Cardiac fibroblast (primary cell): Measurements from ENCODE around the gene DNASE1L3.

Source experiments
- DNase-seq, 2 donors: peaks; one replicate each; pipeline versions ENCODE4 v3.0.0 to v3.0.0-alpha.2; 2010; ENCODE audit warnings: low read depth in 2 of 2
- H3K4me3 ChIP-seq, 2 donors: replicated peaks in 1 of 2; 1 replicate in 1 of 2; 2 replicates in 1 of 2; pipeline ENCODE4 v1.5.1; 2011; ENCODE audit warnings: low read depth in 2 of 2, low read length in 2 of 2, mild to moderate bottlenecking in 2 of 2, moderate library complexity in 1 of 2
- TF ChIP-seq, protein P1 (sequence below): IDR thresholded peaks from one replicate; pipeline ENCODE4 v1.5.1; 2011; ENCODE audit warnings: low read depth, mild to moderate bottlenecking, low read length, inconsistent platforms

Gene DNASE1L3

DNA sequence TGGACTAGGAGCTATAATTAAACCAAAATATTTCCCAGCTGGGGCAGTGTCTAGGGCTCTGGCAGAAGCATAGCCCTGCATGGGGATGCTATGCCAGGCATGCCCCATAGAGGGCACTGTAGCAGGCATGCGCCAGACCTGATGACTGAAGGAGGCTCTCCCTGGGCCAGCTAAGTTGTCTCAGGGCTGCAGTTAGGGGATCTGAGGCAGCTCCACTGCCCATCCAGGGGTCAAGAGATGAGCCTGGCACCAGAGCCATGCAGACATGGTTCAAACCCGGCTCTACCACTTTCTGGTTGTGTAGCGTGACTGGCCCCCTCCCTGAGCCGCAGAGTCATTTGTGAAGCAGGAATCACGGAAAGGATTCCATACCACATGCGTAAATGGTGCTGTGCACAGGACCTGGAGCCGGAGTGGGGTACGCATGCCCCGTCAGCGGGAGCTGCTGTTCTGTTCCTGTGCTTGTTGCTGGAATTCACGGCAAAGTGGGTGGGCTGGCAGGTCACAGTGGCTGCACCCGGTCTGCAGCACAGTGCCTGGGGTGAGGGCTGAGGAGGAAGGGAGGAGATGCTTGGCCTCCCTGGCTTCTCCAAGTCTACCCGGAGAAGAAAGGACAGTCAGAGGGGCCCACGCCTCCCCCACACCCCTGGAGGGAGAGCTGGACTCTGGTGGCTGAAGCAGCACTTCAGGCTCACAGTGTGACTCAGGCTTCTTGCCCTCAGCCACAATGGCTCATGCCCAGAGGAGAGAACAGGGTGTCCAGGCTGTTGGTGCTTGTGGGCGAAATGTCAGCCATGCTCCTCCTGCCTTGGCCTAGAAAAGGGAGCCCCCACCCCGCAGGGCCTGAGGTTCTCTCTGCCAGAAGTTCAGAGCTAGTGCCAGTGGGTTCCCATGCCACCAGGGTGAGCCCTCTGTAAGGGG, 43.1 kb downstream of the DNASE1L3 start:
- peak; percentile 69 to 79 for DNase-seq
- no peak overlapping the region for H3K4me3 ChIP-seq
- TF ChIP-seq, protein P1, sequence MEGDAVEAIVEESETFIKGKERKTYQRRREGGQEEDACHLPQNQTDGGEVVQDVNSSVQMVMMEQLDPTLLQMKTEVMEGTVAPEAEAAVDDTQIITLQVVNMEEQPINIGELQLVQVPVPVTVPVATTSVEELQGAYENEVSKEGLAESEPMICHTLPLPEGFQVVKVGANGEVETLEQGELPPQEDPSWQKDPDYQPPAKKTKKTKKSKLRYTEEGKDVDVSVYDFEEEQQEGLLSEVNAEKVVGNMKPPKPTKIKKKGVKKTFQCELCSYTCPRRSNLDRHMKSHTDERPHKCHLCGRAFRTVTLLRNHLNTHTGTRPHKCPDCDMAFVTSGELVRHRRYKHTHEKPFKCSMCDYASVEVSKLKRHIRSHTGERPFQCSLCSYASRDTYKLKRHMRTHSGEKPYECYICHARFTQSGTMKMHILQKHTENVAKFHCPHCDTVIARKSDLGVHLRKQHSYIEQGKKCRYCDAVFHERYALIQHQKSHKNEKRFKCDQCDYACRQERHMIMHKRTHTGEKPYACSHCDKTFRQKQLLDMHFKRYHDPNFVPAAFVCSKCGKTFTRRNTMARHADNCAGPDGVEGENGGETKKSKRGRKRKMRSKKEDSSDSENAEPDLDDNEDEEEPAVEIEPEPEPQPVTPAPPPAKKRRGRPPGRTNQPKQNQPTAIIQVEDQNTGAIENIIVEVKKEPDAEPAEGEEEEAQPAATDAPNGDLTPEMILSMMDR, result peak; percentile 98

DNA sequence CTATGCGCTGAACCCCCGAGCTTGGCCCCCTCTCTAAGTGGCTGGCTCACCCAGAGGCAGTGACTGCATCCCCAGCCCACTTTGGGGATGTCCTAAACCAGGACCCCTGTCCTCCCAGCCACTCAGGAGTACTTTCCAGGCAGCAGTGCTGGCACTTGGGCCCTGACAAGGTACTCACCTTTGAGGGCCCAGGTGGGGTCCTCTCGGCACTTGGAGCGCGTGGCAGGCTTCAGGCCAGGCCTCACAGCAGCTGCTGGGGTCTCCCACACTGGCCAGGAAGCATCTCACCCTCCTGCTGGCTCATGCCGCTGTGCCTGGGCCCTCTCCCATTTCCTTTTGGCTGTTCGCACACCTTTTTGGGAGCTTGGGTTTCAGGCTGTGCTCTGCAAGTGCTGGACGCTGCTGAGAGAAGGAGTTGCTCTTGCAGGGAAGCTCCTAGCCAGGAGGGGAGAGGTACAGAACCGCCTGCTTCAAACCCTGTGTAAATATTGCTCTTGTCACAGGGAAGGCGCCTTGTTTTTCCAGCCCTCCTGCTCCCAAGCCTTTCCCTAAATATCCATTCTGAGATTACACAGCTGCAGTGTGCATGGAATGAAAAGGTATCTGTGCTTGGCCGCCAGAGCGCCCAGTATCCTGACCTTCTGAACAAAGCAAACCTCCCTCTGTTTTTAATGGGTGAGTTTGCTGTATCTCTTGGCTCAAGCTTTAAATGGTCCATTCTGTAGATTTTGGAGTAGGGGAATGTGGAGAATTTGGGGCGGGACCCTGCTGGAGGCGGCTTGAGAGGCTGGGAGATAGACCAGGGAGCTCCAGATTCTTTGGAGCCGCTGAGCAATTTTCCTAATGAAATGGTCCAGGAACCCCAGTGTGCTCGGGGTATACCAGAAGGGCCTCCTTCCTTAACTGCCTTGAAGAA, 45.6 kb downstream of the DNASE1L3 start:
- H3K4me3 ChIP-seq, result no peak overlapping the region
- peak in 1 of 2 donors; percentile 69 for DNase-seq
- TF ChIP-seq, protein P1, result no peak

DNA sequence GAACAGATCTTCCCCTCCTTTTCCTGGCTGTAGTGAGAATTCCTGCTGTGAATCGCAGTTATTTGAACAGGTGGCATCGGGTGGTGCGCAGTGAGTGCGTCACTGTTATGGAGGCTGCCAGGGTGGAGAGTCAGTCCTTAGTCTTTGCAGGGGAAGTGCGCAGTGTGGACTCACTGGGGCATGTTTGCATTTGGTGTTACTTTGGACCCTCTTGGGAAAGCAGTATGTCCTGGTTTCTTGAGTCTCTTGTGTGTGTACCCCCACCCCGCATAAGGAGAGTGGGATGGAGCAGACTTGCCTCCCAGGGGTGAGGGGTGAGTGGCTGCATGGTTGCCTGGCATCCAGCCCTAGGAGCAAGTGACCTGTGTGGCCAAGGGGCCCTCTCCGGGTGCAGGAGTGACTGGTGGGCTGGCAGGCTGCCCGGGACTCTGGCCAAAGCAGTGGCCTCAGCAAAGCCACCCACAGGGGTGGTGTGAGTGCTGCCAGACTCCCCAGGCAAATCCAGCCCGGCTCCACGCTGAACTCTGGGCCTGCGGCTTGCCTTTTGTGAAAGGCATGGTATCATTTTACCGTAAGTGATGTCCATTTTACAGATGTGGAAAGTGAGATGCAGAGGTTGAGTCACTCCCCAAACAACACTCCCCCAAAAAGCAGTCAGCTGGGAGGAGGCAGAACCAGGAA, 46.4 kb downstream of the DNASE1L3 start:
- DNase-seq, result peak in 1 of 2 donors; percentile 66
- H3K4me3 ChIP-seq, result no peak overlapping the region
- TF ChIP-seq, protein P1, result no peak

DNA sequence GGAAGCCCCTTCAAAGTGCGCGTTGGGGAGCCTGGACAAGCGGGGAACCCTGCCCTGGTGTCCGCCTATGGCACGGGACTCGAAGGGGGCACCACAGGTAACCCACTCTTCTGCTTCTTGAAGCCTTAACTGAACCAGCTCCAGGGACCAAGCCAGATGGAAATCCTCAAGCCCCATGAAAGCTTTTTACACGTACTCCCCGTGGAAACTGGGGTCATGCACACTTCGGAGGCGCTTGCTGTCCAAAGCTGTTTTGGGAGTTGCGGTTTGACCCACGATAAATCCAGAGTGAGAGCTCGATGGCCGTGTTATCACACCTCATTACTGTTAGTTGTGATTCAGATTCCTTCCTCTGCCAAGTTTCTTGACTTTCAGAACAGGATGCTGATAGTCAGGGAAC, 47.5 kb downstream of the DNASE1L3 start:
- no peak overlapping the region for H3K4me3 ChIP-seq
- peak; percentile 12 to 90 for DNase-seq
- TF ChIP-seq, protein P1, result no peak

DNA sequence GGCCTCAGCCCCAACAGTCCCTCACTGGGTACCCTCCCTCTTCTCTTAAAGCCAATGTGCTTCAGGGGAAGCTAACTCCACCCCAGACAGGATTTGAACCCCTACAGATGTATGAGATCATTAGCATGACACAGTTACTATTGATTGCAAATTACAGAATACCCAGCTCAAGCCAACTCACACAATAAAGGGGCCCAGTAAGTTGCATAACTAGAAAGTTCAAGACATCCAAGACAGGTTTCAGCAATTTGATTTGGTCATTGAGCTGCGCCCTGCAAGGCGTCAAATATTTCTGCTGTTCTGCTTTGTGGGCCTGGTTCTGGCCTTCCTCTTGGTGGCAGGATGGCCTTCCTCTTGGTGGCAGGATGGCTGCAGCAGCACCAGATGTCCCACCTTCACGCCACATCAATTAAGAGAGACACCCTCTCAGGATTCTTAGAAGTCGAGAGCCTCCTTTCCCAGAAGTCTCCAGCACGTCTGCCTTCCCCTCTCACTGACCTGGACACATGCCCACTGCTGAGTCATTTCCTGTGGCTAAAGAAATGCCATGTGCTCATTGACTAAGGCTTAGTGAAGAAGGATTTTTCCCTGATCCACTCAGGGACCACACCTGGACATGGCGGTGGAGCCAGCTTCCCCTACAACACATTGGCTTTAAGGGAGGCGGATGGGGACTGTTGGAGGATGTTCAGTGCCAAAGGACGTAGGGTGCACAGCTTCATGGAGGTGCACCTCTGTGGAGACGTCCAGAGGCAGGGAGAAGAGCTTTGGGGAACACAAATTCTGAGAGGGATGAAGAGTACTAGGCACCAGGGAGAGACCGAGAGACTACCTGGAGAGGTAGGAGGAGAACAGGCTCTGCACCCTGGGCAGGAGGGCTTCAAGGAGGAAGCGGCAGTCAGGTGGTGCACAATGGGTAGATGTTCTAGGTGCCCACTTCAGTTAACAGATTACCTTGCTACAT, 49.1 kb downstream of the DNASE1L3 start:
- no peak overlapping the region for H3K4me3 ChIP-seq
- TF ChIP-seq, protein P1, result no peak
- DNase-seq, result peak; percentile 93 to 97
